Sigmoid colon (tissue), 7 donors: ENCODE results near the gene TTLL3. TPM values are rescaled to one million over a fixed set of nuclear protein-coding genes. Genes with fewer than 3 reads are reported as not detected.

Source experiments
- DNase-seq: peaks from one replicate; pipeline ENCODE4 v3.0.0-alpha.2; 2019
- H3K27ac ChIP-seq, 4 donors: fragments of 200-600 bp; sonication (generic); one replicate each; pipeline ENCODE4 v1.5.1; 2016 to 2019; ENCODE audit warnings: mild to moderate bottlenecking in 1 of 4
- H3K27me3 ChIP-seq, 3 donors: fragments of 200-600 bp; sonication (generic); one replicate each; pipeline ENCODE4 v1.5.1; 2019; ENCODE audit warnings: mild to moderate bottlenecking in 1 of 3
- H3K36me3 ChIP-seq, 4 donors: fragments of 200-600 bp; sonication (generic); one replicate each; pipeline ENCODE4 v1.5.1; 2016 to 2019
- H3K4me1 ChIP-seq, 4 donors: fragments of 200-600 bp; sonication (generic); one replicate each; pipeline ENCODE4 v1.5.1; 2017 to 2019
- H3K4me3 ChIP-seq, 4 donors: fragments of 200-600 bp; sonication (generic); one replicate each; pipeline ENCODE4 v1.5.1; 2017 to 2019; ENCODE audit warnings: mild to moderate bottlenecking in 2 of 4, moderate library complexity in 1 of 4
- H3K9me3 ChIP-seq, 4 donors: fragments of 200-600 bp in 3 of 4; sonication (generic) in 3 of 4; one replicate each; pipeline versions ENCODE4 v1.5.1 to v1.6.1; 2013 to 2019
- EP300 ChIP-seq, 4 donors: sonication (generic); formaldehyde crosslinking; IDR thresholded peaks; one replicate each; pipeline ENCODE4 v1.6.1; 2017; ENCODE audit warnings: antibody characterized with exemption in 4 of 4
- POLR2A ChIP-seq, 2 donors: fragments of 450-650 bp; IDR thresholded peaks; one replicate each; pipeline ENCODE4 v1.6.1; 2016; ENCODE audit warnings: antibody characterized with exemption in 2 of 2, mild to moderate bottlenecking in 2 of 2, moderate library complexity in 2 of 2
- POLR2AphosphoS5 ChIP-seq, 4 donors: sonication (generic); formaldehyde crosslinking; IDR thresholded peaks; one replicate each; pipeline ENCODE4 v1.6.1; 2017; ENCODE audit warnings: antibody characterized with exemption in 4 of 4
- WGBS, 2 donors: extraction: QIAGEN DNeasy Blood & Tissue Kit; methylation state at CpG; one replicate each; pipeline ENCODE4 v1.1.7; 2013; 5-methylcytosine and 5-hydroxymethylcytosine counted together
- intact Hi-C: fragments of 100-400 bp; cut with DNase I; formaldehyde crosslinking; loops from one replicate; pipeline ENCODE4 v1.15.1; 2023
- polyA plus RNA-seq, 3 donors: library from polyadenylated mRNA; stranded (reverse); fragments of 200-250 nt; gene quantifications; one replicate each; pipeline ENCODE4 v1.2.3, GENCODE V29; 2013
- total RNA-seq, 4 donors: library from RNA; depleted of rRNA; stranded (reverse); fragments of >200 nt; gene quantifications; one replicate each; pipeline ENCODE4 v1.1.0, GENCODE V29; 2016
- TF ChIP-seq, protein P1 (sequence below), 4 experiments: fragments of 450-650 bp in 3 of 4; fragments of 200-600 bp in 1 of 4; IDR thresholded peaks; one replicate each; pipeline ENCODE4 v1.5.1; 2016 to 2019; ENCODE audit warnings: antibody characterized with exemption in 4 of 4, mild to moderate bottlenecking in 3 of 4, moderate library complexity in 2 of 4
- donor health status: healthy with polysubstance abuse.
- donor health status: Bipolar disorder and iron deficiency.
- donor health status: healthy.

Gene TTLL3
- total and polyA plus RNA-seq, 7 donors, result 4.4 to 117 (median 35.3) TPM

DNA sequence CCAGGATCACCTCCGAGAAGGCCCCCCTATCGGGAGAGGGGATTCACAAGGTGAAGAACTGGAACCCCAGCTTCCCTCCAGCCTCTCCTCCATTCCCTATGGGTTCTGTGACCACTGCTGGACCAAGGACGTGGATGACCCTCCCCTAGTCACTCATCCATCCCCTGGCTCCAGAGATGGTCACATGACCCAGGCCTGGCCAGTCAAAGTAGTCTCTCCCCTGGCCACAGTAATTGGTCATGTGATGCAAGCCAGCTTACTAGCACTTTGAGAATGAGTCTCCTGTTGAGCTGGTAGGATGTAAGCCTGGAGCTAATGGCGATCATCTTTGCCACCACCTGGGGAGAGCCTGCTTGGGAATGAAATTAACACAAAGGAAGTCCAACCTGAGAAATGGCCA, 44.2 kb upstream of the TTLL3 start:
- no peak for DNase-seq
- H3K27me3 ChIP-seq, result no peaks in the 10 kb centered on the region
- no peak overlapping the region for H3K4me3 ChIP-seq
- no peak for TF ChIP-seq EP300 (IDR thresholded peaks at IDR 0.05)
- no peak for TF ChIP-seq POLR2A (IDR thresholded peaks at IDR 0.05)
- TF ChIP-seq, protein P1, sequence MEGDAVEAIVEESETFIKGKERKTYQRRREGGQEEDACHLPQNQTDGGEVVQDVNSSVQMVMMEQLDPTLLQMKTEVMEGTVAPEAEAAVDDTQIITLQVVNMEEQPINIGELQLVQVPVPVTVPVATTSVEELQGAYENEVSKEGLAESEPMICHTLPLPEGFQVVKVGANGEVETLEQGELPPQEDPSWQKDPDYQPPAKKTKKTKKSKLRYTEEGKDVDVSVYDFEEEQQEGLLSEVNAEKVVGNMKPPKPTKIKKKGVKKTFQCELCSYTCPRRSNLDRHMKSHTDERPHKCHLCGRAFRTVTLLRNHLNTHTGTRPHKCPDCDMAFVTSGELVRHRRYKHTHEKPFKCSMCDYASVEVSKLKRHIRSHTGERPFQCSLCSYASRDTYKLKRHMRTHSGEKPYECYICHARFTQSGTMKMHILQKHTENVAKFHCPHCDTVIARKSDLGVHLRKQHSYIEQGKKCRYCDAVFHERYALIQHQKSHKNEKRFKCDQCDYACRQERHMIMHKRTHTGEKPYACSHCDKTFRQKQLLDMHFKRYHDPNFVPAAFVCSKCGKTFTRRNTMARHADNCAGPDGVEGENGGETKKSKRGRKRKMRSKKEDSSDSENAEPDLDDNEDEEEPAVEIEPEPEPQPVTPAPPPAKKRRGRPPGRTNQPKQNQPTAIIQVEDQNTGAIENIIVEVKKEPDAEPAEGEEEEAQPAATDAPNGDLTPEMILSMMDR (IDR thresholded peaks at IDR 0.05), result no peak
- TF ChIP-seq POLR2AphosphoS5 (IDR thresholded peaks at IDR 0.05), result no peak
- no peak overlapping the region for H3K27ac ChIP-seq
- no peaks in the 10 kb centered on the region for H3K9me3 ChIP-seq
- 92 to 93% methylated on average over 4 of the region's 4 CpGs for WGBS, 2 donors
- intact Hi-C loops, result no loop called here
- H3K4me1 ChIP-seq, result peaks cover 0 to 38% (median 31%) of the 10 kb centered on the region in 4 donors
- peaks cover 0 to 39% (median 4%) of the 10 kb centered on the region in 4 donors for H3K36me3 ChIP-seq

DNA sequence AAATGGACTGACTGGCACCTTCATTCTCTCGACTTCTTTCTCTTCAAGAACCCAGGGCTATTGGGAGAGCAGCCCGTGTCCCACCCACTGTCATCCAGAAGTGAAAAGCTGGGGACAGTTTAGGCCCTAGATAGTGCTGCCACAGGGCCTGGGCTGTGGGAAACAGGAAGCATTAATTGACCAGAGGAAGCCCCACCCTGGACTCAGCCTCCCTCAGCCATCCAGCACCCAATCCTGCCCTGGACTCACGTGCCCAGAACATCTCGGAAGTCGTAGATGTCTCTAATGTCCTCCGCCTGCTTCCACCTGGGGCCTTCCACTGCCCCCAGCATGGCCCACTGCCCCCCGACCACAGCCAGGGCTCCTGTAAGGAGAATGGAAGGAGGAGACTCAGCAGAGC, 42.6 kb upstream of the TTLL3 start:
- TF ChIP-seq, protein P1 (IDR thresholded peaks at IDR 0.05), result no peak
- TF ChIP-seq POLR2A (IDR thresholded peaks at IDR 0.05), result no peak
- no peak for TF ChIP-seq EP300 (IDR thresholded peaks at IDR 0.05)
- TF ChIP-seq POLR2AphosphoS5 (IDR thresholded peaks at IDR 0.05), result no peak
- no peak for DNase-seq
- no peaks in the 10 kb centered on the region for H3K9me3 ChIP-seq
- no peak overlapping the region for H3K4me3 ChIP-seq
- intact Hi-C loops, result no loop called here
- H3K36me3 ChIP-seq, result peaks cover 0 to 24% (median under 1%) of the 10 kb centered on the region in 4 donors
- H3K27ac ChIP-seq, result peak overlapping the region in 2 of 4 donors; percentile 34 to 86
- no peaks in the 10 kb centered on the region for H3K27me3 ChIP-seq
- 73 to 76% methylated on average over 7 of the region's 7 CpGs for WGBS, 2 donors
- H3K4me1 ChIP-seq, result peaks cover 0 to 40% (median 32%) of the 10 kb centered on the region in 4 donors

DNA sequence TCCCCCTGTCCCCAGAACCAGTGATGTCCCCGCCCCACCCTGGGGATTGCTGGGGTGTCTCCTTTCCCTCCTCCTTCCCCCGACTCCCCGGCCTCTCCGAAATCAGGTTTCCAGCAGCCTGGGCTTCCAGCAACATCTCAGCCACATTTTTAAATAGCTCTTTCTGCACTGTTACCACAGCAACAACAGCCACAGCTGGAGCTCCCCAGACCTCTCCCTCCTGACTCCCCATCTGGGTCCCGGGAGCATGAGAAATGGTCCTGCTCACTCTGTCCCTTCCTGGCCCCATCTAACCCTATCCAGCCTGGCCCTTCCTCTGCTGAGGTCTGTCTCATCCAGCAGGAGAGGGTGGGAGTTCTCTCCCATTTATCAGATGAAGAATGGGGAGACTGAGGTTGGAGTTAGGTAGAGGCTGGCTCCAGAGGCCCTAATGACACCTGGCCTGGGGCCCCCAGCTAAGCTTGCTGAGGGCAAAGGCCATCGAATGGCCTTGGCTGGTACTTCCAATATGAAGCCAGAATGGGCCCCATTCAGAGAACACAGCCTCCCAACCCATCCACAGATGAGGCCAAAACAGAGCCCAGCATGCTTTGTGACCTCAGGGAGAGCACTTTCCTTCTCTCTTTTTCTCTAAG, 41.8 kb upstream of the TTLL3 start:
- H3K27ac ChIP-seq, result peak overlapping the region; percentile 85 to 89 (median 87)
- H3K9me3 ChIP-seq, result no peaks in the 10 kb centered on the region
- 82 to 85% methylated on average over 6 of the region's 6 CpGs for WGBS, 2 donors
- H3K36me3 ChIP-seq, result peaks cover 0 to 15% (median 0%) of the 10 kb centered on the region in 4 donors
- H3K4me3 ChIP-seq, result peak overlapping the region in 1 of 4 donors; percentile 74
- H3K4me1 ChIP-seq, result peaks cover 0 to 40% (median 32%) of the 10 kb centered on the region in 4 donors
- TF ChIP-seq POLR2A (IDR thresholded peaks at IDR 0.05), result no peak
- no peak for TF ChIP-seq EP300 (IDR thresholded peaks at IDR 0.05)
- TF ChIP-seq POLR2AphosphoS5 (IDR thresholded peaks at IDR 0.05), result no peak
- TF ChIP-seq, protein P1 (IDR thresholded peaks at IDR 0.05), result no peak
- no peaks in the 10 kb centered on the region for H3K27me3 ChIP-seq
- intact Hi-C loops, result loop anchor here (2.0 kb wide), 1 partner anchor 17 kb away; no protein-coding TSS in a partner anchor
- DNase-seq, result no peak

DNA sequence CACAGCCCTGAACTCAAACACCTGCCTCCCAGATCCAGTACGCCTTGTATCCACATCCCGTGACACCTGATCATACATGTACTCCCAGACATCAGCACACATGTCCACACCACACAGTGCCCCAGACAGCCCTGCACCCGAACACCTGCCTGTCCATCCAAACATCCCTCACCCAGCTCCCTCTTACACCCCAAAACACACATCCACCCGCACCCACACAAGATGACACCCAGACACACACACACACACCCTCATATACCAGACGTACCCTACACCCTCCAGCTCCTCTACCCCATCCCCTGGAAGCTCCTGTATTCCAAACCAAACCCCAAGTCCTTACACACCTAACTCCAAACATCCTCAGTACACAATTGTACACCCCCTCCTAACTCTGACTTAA, 41.0 kb upstream of the TTLL3 start:
- H3K4me3 ChIP-seq, result peak overlapping the region; percentile 60 to 83 (median 74)
- WGBS, 2 donors, result 58 to 80% methylated on average over 5 of the region's 5 CpGs
- peaks cover 0 to 40% (median 32%) of the 10 kb centered on the region in 4 donors for H3K4me1 ChIP-seq
- TF ChIP-seq, protein P1 (IDR thresholded peaks at IDR 0.05), result no peak
- intact Hi-C loops, result loop anchor here (2.0 kb wide), 1 partner anchor 18 kb away; no protein-coding TSS in a partner anchor
- no peak for DNase-seq
- peak overlapping the region; percentile 85 to 89 (median 87) for H3K27ac ChIP-seq
- no peaks in the 10 kb centered on the region for H3K9me3 ChIP-seq
- H3K27me3 ChIP-seq, result no peaks in the 10 kb centered on the region
- peaks cover 0 to 15% (median 0%) of the 10 kb centered on the region in 4 donors for H3K36me3 ChIP-seq
